ENCODE measurements around the gene CMTM7. TPM values are rescaled to one million over a fixed set of nuclear protein-coding genes. Genes with fewer than 3 reads are reported as not detected.

CMTM7 gene
- total RNA-seq, 1 experiment from 2014 or later: 62.6 TPM

- ChIA-PET CTCF (interaction anchor here (1.3 to 1.4 kb wide), 2 partner anchors 11 to 121 kb away, joined by 3 to 4 read pairs; no protein-coding TSS in a partner anchor), RAD21 (ENCODE audit: low non-redundant PET in 1 of 2, low total read pairs in 2 of 2, uncharacterized antibody in 2 of 2, unreplicated experiment in 2 of 2) (no interaction called here), POLR2A (no interaction called here)
- Histone ChIP-seq H4K20me1 (ENCODE audit: insufficient read depth) (no peaks in the 10 kb centered on the region; the same call in 1 of the 2 replicates), H3K9ac (ENCODE audit: low read length) (no peak overlapping the region), H3K4me1 (ENCODE audit: control insufficient read depth in 1 of 2, insufficient read depth in 2 of 2, low read length in 2 of 2) (peaks cover 4% of the 10 kb centered on the region in 2 experiments; a peak in 1 of 4 replicates), H3K27me3 (ENCODE audit: insufficient read depth, low read length) (no peaks in the 10 kb centered on the region), H3K36me3 (ENCODE audit: control insufficient read depth in 1 of 2, insufficient read depth in 2 of 2, low read length in 2 of 2) (no peaks in the 10 kb centered on the region), H3K4me2 (ENCODE audit: low read length) (no peak overlapping the region), H3K79me2 (ENCODE audit: insufficient read depth, low read length) (peaks cover 9% of the 10 kb centered on the region; the same call in 1 of the 2 replicates), H3K9me3 (ENCODE audit: control insufficient read depth in 1 of 2, insufficient read depth in 1 of 2, low read depth in 1 of 2, low read length in 2 of 2) (no peaks in the 10 kb centered on the region), H3K4me3 (replicated peaks in 1 of 2; ENCODE audit: low read depth in 1 of 2, low read length in 2 of 2) (no peak overlapping the region), H3K27ac (ENCODE audit: low read depth, low read length) (no peak overlapping the region), H2AFZ (ENCODE audit: low read depth, low read length, poor library complexity, severe bottlenecking) (no peak overlapping the region), H3K9me2 (ENCODE audit: insufficient read depth) (no peaks in the 10 kb centered on the region)
- TF ChIP-seq ELF1 (IDR thresholded peaks at IDR 0.05; ENCODE audit: borderline replicate concordance, low read depth): no peak
- no peak for TF ChIP-seq JUND (IDR thresholded peaks at IDR 0.05)
- TF ChIP-seq FOSL1 (IDR thresholded peaks at IDR 0.05; ENCODE audit: low read depth): no peak
- TF ChIP-seq TCF7L2 (IDR thresholded peaks at IDR 0.05; ENCODE audit: borderline replicate concordance, extremely low read depth, insufficient read depth, insufficient read length): no peak
- no peak for TF ChIP-seq RAD21 (IDR thresholded peaks at IDR 0.05; ENCODE audit: low read depth)
- no peak for TF ChIP-seq EZH2 (IDR thresholded peaks at IDR 0.05)
- TF ChIP-seq CTCF (IDR thresholded peaks at IDR 0.05 in 2 of 3, conservative IDR thresholded peaks at IDR 0.05 in 1 of 3; ENCODE audit: borderline replicate concordance in 1 of 3, insufficient read depth in 1 of 3, low read depth in 2 of 3, low read length in 2 of 3): no peak
- TF ChIP-seq ZNF274 (IDR thresholded peaks at IDR 0.05; ENCODE audit: low read depth, low read length): no peak
- TF ChIP-seq CBX3 (IDR thresholded peaks at IDR 0.05; ENCODE audit: low read depth): no peak
- TF ChIP-seq POLR2AphosphoS5 (IDR thresholded peaks at IDR 0.05; ENCODE audit: low read depth, low read length): no peak
- TF ChIP-seq ATF3 (IDR thresholded peaks at IDR 0.05): no peak
- BruUV-seq (replicated peaks): no TSS peak
- intact Hi-C loops (cut with micrococcal nuclease): no loop called here
- ATAC-seq (no peak), DNase-seq (ENCODE audit: low read depth, low spot score) (no peak)
These were observed 104.0 kb downstream of the CMTM7 start for GRCh38 chr3:32495609-32496008.

All from HCT116 (cell line).